ENCODE measurements around the gene PARD6G. TPM values are rescaled to one million over a fixed set of nuclear protein-coding genes. Genes with fewer than 3 reads are reported as not detected.

PARD6G gene
- total RNA-seq, 1 donor from 2014 or later, result 25.2 TPM

DNA sequence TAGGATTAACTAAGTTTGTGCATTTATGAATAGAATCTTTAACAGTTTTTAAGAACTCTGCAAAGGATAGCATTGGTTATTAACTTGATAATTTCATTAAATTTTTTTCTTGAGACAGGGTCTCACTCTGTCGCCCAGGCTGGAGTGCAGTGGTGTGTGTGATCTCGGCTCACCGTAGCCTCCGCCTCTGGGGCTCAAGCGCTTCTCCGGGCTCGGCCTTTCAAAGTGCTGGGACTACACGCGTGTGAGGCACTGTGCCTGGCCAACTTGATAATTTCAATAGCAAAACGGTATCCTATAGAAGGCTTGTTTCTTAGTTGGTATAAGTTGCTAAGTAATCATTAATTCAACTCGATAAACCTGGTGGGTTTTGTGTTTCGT lies 100.3 kb downstream of the PARD6G start:
- H3K36me3 Mint-ChIP-seq (ENCODE audit: unreplicated experiment), result no peaks in the 10 kb centered on the region
- no peak for DNase-seq
- peaks cover 15% of the 10 kb centered on the region for H3K4me1 Mint-ChIP-seq (ENCODE audit: low read depth, unreplicated experiment)
- H3K27ac Mint-ChIP-seq (ENCODE audit: unreplicated experiment), result no peak overlapping the region
- peak overlapping the region; percentile 61 for H3K4me3 Mint-ChIP-seq (ENCODE audit: unreplicated experiment)
- peaks cover 8% of the 10 kb centered on the region for H3K9me3 Mint-ChIP-seq (ENCODE audit: unreplicated experiment)
- TF ChIP-seq, protein P1, sequence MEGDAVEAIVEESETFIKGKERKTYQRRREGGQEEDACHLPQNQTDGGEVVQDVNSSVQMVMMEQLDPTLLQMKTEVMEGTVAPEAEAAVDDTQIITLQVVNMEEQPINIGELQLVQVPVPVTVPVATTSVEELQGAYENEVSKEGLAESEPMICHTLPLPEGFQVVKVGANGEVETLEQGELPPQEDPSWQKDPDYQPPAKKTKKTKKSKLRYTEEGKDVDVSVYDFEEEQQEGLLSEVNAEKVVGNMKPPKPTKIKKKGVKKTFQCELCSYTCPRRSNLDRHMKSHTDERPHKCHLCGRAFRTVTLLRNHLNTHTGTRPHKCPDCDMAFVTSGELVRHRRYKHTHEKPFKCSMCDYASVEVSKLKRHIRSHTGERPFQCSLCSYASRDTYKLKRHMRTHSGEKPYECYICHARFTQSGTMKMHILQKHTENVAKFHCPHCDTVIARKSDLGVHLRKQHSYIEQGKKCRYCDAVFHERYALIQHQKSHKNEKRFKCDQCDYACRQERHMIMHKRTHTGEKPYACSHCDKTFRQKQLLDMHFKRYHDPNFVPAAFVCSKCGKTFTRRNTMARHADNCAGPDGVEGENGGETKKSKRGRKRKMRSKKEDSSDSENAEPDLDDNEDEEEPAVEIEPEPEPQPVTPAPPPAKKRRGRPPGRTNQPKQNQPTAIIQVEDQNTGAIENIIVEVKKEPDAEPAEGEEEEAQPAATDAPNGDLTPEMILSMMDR (IDR thresholded peaks at IDR 0.05; ENCODE audit: partially characterized antibody, unreplicated experiment), result no peak
- peaks cover 9% of the 10 kb centered on the region for H3K27me3 Mint-ChIP-seq (ENCODE audit: unreplicated experiment)

DNA sequence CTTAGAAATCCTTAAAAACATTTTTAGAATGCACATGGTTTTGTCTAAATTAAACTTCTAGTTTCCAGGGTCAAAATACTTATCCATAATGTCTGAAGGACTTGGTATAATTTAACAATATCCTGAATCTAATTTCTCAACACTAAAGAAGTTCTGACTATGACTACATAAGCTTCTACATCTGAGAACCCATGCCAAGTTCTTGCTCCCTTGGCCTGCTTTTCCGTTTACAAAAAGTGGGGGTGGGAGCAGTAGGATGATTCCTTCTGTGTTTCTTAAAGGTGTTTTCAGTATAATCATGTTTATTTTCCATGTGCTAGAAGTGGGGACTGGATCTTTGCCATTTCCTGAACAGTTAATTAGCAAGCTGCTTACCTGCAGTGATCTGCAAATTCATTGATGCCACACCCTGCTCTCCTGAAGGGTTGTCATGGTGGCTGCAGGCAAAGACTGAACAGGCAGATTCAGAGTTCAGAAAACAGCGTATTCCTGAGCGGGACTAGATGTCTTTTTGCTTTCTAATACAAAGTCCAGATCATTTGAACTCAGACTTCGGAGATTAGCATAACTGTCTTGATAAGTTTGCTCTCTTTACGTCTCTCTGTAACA lies 102.0 kb downstream of the PARD6G start:
- DNase-seq, result no peak
- Mint-ChIP-seq H3K4me1 (ENCODE audit: low read depth, unreplicated experiment) (peaks cover 18% of the 10 kb centered on the region), H3K4me3 (ENCODE audit: unreplicated experiment) (no peak overlapping the region), H3K36me3 (ENCODE audit: unreplicated experiment) (no peaks in the 10 kb centered on the region), H3K27me3 (ENCODE audit: unreplicated experiment) (peaks cover 5% of the 10 kb centered on the region), H3K27ac (ENCODE audit: unreplicated experiment) (no peak overlapping the region), H3K9me3 (ENCODE audit: unreplicated experiment) (peaks cover 7% of the 10 kb centered on the region)
- TF ChIP-seq, protein P1 (IDR thresholded peaks at IDR 0.05; ENCODE audit: partially characterized antibody, unreplicated experiment), result no peak

DNA sequence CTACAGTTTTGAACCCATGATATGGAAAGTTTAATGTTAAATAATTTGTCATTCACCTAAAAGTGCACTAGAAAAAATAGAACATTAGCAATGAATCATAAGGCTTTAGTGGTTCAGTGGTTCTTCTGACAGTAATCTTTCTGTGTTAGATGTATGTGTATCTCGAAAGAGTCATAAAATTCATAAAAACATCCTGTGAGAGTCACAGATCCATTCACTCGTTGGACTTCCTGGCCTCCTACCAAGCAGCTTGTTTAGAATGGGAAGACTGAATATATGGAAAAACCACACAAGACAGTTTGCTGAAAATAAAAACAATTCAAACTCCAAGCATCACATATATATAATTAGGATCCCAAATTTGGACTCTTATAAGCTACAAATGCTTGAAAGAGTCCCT lies 103.4 kb downstream of the PARD6G start:
- Mint-ChIP-seq H3K4me3 (ENCODE audit: unreplicated experiment) (no peak overlapping the region), H3K36me3 (ENCODE audit: unreplicated experiment) (no peaks in the 10 kb centered on the region), H3K27ac (ENCODE audit: unreplicated experiment) (no peak overlapping the region), H3K4me1 (ENCODE audit: low read depth, unreplicated experiment) (peaks cover 27% of the 10 kb centered on the region), H3K27me3 (ENCODE audit: unreplicated experiment) (peaks cover 5% of the 10 kb centered on the region), H3K9me3 (ENCODE audit: unreplicated experiment) (peaks cover 4% of the 10 kb centered on the region)
- TF ChIP-seq, protein P1 (IDR thresholded peaks at IDR 0.05; ENCODE audit: partially characterized antibody, unreplicated experiment), result no peak
- DNase-seq, result no peak

DNA sequence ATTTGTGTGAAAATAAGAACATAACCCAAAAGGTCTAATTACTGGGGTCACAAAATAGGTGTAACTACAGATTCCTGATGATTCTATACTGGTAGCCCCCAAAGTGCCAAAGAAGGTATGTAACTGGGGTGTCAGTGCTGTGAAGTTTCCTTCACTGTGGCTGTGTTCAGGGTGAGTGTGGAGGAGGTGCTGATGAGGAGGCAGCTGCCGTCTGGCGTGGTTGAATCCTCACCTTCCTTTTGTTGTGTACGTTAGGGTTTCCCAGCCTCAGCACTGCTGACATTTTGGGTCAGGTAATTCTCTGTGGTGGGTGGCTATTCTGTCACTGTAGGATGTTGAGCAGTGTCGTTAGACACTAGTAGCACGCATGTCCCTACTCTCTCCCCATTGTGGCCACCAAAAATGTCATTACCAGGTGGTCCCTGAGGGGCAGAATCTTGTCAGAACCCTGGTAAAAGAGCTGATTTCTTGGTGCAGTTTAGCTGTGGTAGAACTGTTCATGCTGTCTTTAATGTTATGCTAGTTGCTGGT lies 106.8 kb downstream of the PARD6G start:
- H3K27ac Mint-ChIP-seq (ENCODE audit: unreplicated experiment), result no peak overlapping the region
- no peak for DNase-seq
- H3K4me3 Mint-ChIP-seq (ENCODE audit: unreplicated experiment), result peak overlapping the region; percentile 40
- H3K4me1 Mint-ChIP-seq (ENCODE audit: low read depth, unreplicated experiment), result peaks cover 57% of the 10 kb centered on the region
- H3K36me3 Mint-ChIP-seq (ENCODE audit: unreplicated experiment), result no peaks in the 10 kb centered on the region
- H3K9me3 Mint-ChIP-seq (ENCODE audit: unreplicated experiment), result peaks cover 15% of the 10 kb centered on the region
- H3K27me3 Mint-ChIP-seq (ENCODE audit: unreplicated experiment), result peaks cover 14% of the 10 kb centered on the region
- TF ChIP-seq, protein P1 (IDR thresholded peaks at IDR 0.05; ENCODE audit: partially characterized antibody, unreplicated experiment), result no peak

DNA sequence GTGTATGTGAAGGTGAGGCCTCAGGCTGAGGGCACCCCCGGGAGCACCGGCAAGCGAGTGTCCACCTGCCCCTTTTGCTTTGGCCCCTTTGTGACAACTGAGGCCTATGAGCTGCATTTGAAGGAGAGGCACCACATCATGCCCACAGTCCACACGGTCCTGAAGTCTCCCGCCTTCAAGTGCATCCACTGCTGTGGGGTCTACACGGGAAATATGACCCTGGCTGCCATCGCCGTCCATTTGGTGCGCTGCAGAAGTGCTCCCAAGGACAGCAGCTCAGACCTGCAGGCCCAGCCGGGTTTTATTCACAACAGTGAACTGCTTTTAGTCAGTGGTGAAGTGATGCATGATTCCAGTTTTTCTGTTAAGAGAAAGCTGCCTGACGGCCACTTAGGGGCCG lies 109.3 kb downstream of the PARD6G start:
- H3K36me3 Mint-ChIP-seq (ENCODE audit: unreplicated experiment), result peaks cover 5% of the 10 kb centered on the region
- no peak overlapping the region for H3K4me3 Mint-ChIP-seq (ENCODE audit: unreplicated experiment)

More for the DNA sequence above, 109.3 kb downstream of the PARD6G start:
- DNase-seq, result no peak
- peaks cover 14% of the 10 kb centered on the region for H3K27me3 Mint-ChIP-seq (ENCODE audit: unreplicated experiment)
- peaks cover 70% of the 10 kb centered on the region for H3K4me1 Mint-ChIP-seq (ENCODE audit: low read depth, unreplicated experiment)
- H3K27ac Mint-ChIP-seq (ENCODE audit: unreplicated experiment), result peak overlapping the region; percentile 79
- TF ChIP-seq, protein P1 (IDR thresholded peaks at IDR 0.05; ENCODE audit: partially characterized antibody, unreplicated experiment), result no peak
- peaks cover 15% of the 10 kb centered on the region for H3K9me3 Mint-ChIP-seq (ENCODE audit: unreplicated experiment)

Measured in glutamatergic neuron (in vitro differentiated cells).